DMS114 treated with DMSO at 0.1 percent for 48 hours (cell line): ENCODE results near the gene HEYL.

ENCODE experiments used
- DNase-seq: peaks from one replicate; lab custom pipeline; 2025; ENCODE audit not compliant: unreplicated experiment; lab: John Stamatoyannopoulos, UW

The HEYL gene

GRCh38 chr1:39639305-39640130 is at the start of gene HEYL:
TSS of gene HEYL (minus strand) at chr1:39639643. CDS start at chr1:39639625, 18 bp downstream.
- peak; percentile 47 for DNase-seq

- DNase-seq = no peak
Measured at GRCh38 chr1:39689214-39689613, 49.8 kb upstream of the HEYL start.

- no peak for DNase-seq
Measured at GRCh38 chr1:39688706-39689105, 49.3 kb upstream of the HEYL start.

- no peak for DNase-seq
Measured at GRCh38 chr1:39687243-39687642, 47.8 kb upstream of the HEYL start.

- no peak for DNase-seq
Measured at GRCh38 chr1:39685071-39685470, 45.6 kb upstream of the HEYL start.

GRCh38 chr1:39684313-39684664 is 44.8 kb upstream of the HEYL start:
- no peak for DNase-seq

GRCh38 chr1:39683591-39684312 is 44.3 kb upstream of the HEYL start:
- DNase-seq = no peak

GRCh38 chr1:39681999-39682398 is 42.6 kb upstream of the HEYL start:
- DNase-seq = no peak

- DNase-seq = no peak
Measured at GRCh38 chr1:39681294-39681693, 41.9 kb upstream of the HEYL start.

- DNase-seq = no peak
Measured at GRCh38 chr1:39680751-39681150, 41.3 kb upstream of the HEYL start.

GRCh38 chr1:39679821-39680220 is 40.4 kb upstream of the HEYL start:
- DNase-seq = no peak

GRCh38 chr1:39678889-39679288 is 39.4 kb upstream of the HEYL start:
- DNase-seq = no peak

GRCh38 chr1:39677645-39678044 is 38.2 kb upstream of the HEYL start:
- no peak for DNase-seq

GRCh38 chr1:39676948-39677548 is 37.6 kb upstream of the HEYL start:
- DNase-seq = no peak

GRCh38 chr1:39675220-39675619 is 35.8 kb upstream of the HEYL start:
- DNase-seq = no peak

GRCh38 chr1:39673215-39673614 is 33.8 kb upstream of the HEYL start:
- DNase-seq = no peak

GRCh38 chr1:39672551-39672947 is 33.1 kb upstream of the HEYL start:
- no peak for DNase-seq

- DNase-seq = no peak
Measured at GRCh38 chr1:39671793-39672550, 32.5 kb upstream of the HEYL start, which contains the start of gene NT5C1A. TSS of gene NT5C1A (minus strand) at chr1:39672107. CDS start at chr1:39672038, 69 bp downstream.

GRCh38 chr1:39671433-39671792 is 32.0 kb upstream of the HEYL start:
- no peak for DNase-seq

- no peak for DNase-seq
Measured at GRCh38 chr1:39670689-39671088, 31.2 kb upstream of the HEYL start.

- no peak for DNase-seq
Measured at GRCh38 chr1:39668894-39669293, 29.5 kb upstream of the HEYL start.
